Mammary epithelial cell (primary cell): ENCODE results near the gene EGFL6.

ENCODE experiments used
- CTCF ChIP-seq, 2 donors: IDR thresholded peaks in 1 of 2; conservative IDR thresholded peaks in 1 of 2; 2 replicates each; pipeline ENCODE4 v1.5.1; 2011 to 2012; ENCODE audit warnings: inconsistent platforms in 2 of 2, low read length in 2 of 2, mild to moderate bottlenecking in 2 of 2, control low read depth in 1 of 2, low read depth in 1 of 2; ENCODE audit not compliant: insufficient read depth in 1 of 2; ENCODE audit errors: extremely low read depth in 1 of 2
- EZH2 ChIP-seq: IDR thresholded peaks from 2 replicates; pipeline ENCODE4 v1.6.1; 2012; ENCODE audit warnings: low read length, inconsistent platforms, borderline replicate concordance

GRCh38 chrX:13652850-13653693 lies 83.7 kb downstream of the EGFL6 start, which contains the start of gene TCEANC:
- TF ChIP-seq CTCF (conservative IDR thresholded peaks at IDR 0.05 in 1 of 2, IDR thresholded peaks at IDR 0.05 in 1 of 2; ENCODE audit: extremely low read depth in 1 of 2, insufficient read depth in 1 of 2, low read depth in 1 of 2, low read length in 2 of 2) (no peak), EZH2 (no peak)
